A549 (cell line): ENCODE data around the gene SHISA6. TPM values are rescaled to one million over a fixed set of nuclear protein-coding genes. Genes with fewer than 3 reads are reported as not detected.
A peak's percentile ranks its signal among the peaks of the same experiment; 100 is the strongest.

ENCODE experiments used
- ATAC-seq, 2 experiments: fragments of 200-7000 bp in 1 of 2; fragments of >200 bp in 1 of 2; cut with Nextera tagmentation in 1 of 2; cut with Tn5 transposase in 1 of 2; 3 replicates each; pipeline versions ENCODE4 v1.8.0 to v1.9.1; 2018 to 2020; ENCODE audit warnings: mild to moderate bottlenecking in 1 of 2, moderate library complexity in 1 of 2
- CTCF ChIA-PET: fragments of 300-600 bp; sonication (Branson Sonifier 250); formaldehyde crosslinking; extraction: SDS; loops from one replicate; lab custom pipeline; 2021; ENCODE audit warnings: antibody characterized with exemption, inconsistent platforms; lab: Yijun Ruan, JAX
- POLR2A ChIA-PET: fragments of 350-600 bp; formaldehyde crosslinking; extraction: SDS; loops from one replicate; lab custom pipeline; 2021; ENCODE audit warnings: antibody characterized with exemption, inconsistent platforms; lab: Yijun Ruan, JAX
- DNase-seq, 2 experiments: peaks; one replicate each; pipeline versions ENCODE4 v3.0.0 to v3.0.0-alpha.2; 2011 to 2016; ENCODE audit warnings: low read depth in 1 of 2, low spot score in 1 of 2
- FAIRE-seq: peaks from 2 replicates; lab custom pipeline; 2011; peaks lifted over from hg19 to GRCh38; lab: Jason Lieb, UNC
- H3K27ac ChIP-seq, 2 experiments: fragments of >200 bp; sonication (Bioruptor Twin); formaldehyde crosslinking; 3 replicates each; pipeline ENCODE4 v1.5.1; 2016 to 2017
- H3K4me1 ChIP-seq: fragments of >200 bp; sonication (Bioruptor Twin); formaldehyde crosslinking; 3 replicates; pipeline ENCODE4 v1.6.1; 2016
- H3K4me2 ChIP-seq: fragments of >200 bp; sonication (Bioruptor Twin); formaldehyde crosslinking; 3 replicates; pipeline ENCODE4 v1.6.1; 2016
- H3K4me3 ChIP-seq: fragments of >200 bp; sonication (Bioruptor Twin); formaldehyde crosslinking; 3 replicates; pipeline ENCODE4 v1.5.1; 2016
- H3K9me3 ChIP-seq: fragments of >200 bp; sonication (Bioruptor Twin); formaldehyde crosslinking; 3 replicates; pipeline ENCODE4 v1.6.1; 2016
- CEBPB ChIP-seq, 2 experiments: fragments of >200 bp in 1 of 2; sonication (Bioruptor Twin) in 1 of 2; formaldehyde crosslinking in 1 of 2; IDR thresholded peaks; 2 replicates each; pipeline ENCODE4 v1.6.1; 2012 to 2016
- EHMT2 ChIP-seq: fragments of 200-600 bp; sonication (generic); IDR thresholded peaks from 2 replicates; pipeline ENCODE4 v1.6.1; 2016; ENCODE audit warnings: antibody characterized with exemption, low read depth, mild to moderate bottlenecking, moderate library complexity
- FOSL2 ChIP-seq, 2 experiments: fragments of 450-650 bp in 1 of 2; fragments of >200 bp in 1 of 2; sonication (Bioruptor Twin) in 1 of 2; formaldehyde crosslinking; IDR thresholded peaks; 2 replicates each; pipeline versions ENCODE4 v1.5.0 to v1.6.1; 2016 to 2020; ENCODE audit warnings: mild to moderate bottlenecking in 1 of 2, moderate library complexity in 1 of 2
- HEYL ChIP-seq: fragments of 250-450 bp; sonication (Bioruptor Pico); IDR thresholded peaks from 2 replicates; pipeline ENCODE4 v1.8.0; 2021; ENCODE audit warnings: mild to moderate bottlenecking, moderate library complexity
- HOXB5 ChIP-seq: fragments of 250-450 bp; sonication (Bioruptor Pico); IDR thresholded peaks from 2 replicates; pipeline ENCODE4 v1.5.0; 2020; ENCODE audit warnings: mild to moderate bottlenecking, moderate library complexity
- JUN ChIP-seq, 2 experiments: fragments of >200 bp; sonication (Bioruptor Twin); formaldehyde crosslinking; IDR thresholded peaks; 2 replicates in 1 of 2; 3 replicates in 1 of 2; pipeline ENCODE4 v1.6.1; 2016 to 2017
- KDM1A ChIP-seq: fragments of 200-600 bp; sonication (generic); IDR thresholded peaks from 2 replicates; pipeline ENCODE4 v1.6.1; 2016; ENCODE audit warnings: low read depth, mild to moderate bottlenecking
- KDM5A ChIP-seq: fragments of 200-600 bp; sonication (generic); IDR thresholded peaks from 2 replicates; pipeline ENCODE4 v1.6.1; 2016; ENCODE audit warnings: antibody characterized with exemption, mild to moderate bottlenecking
- MAFK ChIP-seq: fragments of 450-650 bp; IDR thresholded peaks from 2 replicates; pipeline ENCODE4 v1.6.1; 2014; ENCODE audit not compliant: partially characterized antibody
- MYC ChIP-seq: IDR thresholded peaks from 2 replicates; pipeline ENCODE4 v1.6.1; 2012; ENCODE audit warnings: mild to moderate bottlenecking, inconsistent platforms, low read length, improper control_type of control experiment, borderline replicate concordance
- POLR2A ChIP-seq: IDR thresholded peaks from 2 replicates; pipeline ENCODE4 v1.6.1; 2012; ENCODE audit warnings: mild to moderate bottlenecking, low read length
- RAD21 ChIP-seq, 2 experiments: fragments of >200 bp in 1 of 2; sonication (Bioruptor Twin) in 1 of 2; formaldehyde crosslinking in 1 of 2; IDR thresholded peaks in 1 of 2; conservative IDR thresholded peaks in 1 of 2; 2 replicates in 1 of 2; 3 replicates in 1 of 2; pipeline ENCODE4 v1.6.1; 2012 to 2018; ENCODE audit warnings: inconsistent platforms in 1 of 2
- RNF2 ChIP-seq: fragments of 200-600 bp; sonication (generic); IDR thresholded peaks from 2 replicates; pipeline ENCODE4 v1.6.1; 2016; ENCODE audit warnings: low read depth, mild to moderate bottlenecking, antibody characterized with exemption, moderate library complexity, borderline replicate concordance
- SMC3 ChIP-seq: fragments of >200 bp; sonication (Bioruptor Twin); formaldehyde crosslinking; IDR thresholded peaks from 3 replicates; pipeline ENCODE4 v1.6.1; 2018; ENCODE audit warnings: inconsistent platforms
- SREBF2 ChIP-seq: fragments of 450-650 bp; IDR thresholded peaks from 2 replicates; pipeline ENCODE4 v1.6.1; 2014; ENCODE audit warnings: mild to moderate bottlenecking, moderate library complexity
- WGBS: methylation state at CpG from one replicate; pipeline ENCODE4 v1.1.6; 2017; ENCODE audit errors: missing lambda C conversion rate; 5-methylcytosine and 5-hydroxymethylcytosine counted together
- polyA plus RNA-seq, 4 experiments: library from polyadenylated mRNA; depleted of rRNA in 3 of 4; stranded (reverse); fragments of >200 nt; fragmentation: RNase III in 1 of 4; extraction: RNeasy Plus Mini Kit Qiagen cat#74134 plus additional on column Dnase treatment in 1 of 4; gene quantifications; 2 replicates in 3 of 4; 3 replicates in 1 of 4; pipeline ENCODE4 v1.2.3, GENCODE V29; 2011 to 2017
- TF ChIP-seq, protein P1 (sequence below): IDR thresholded peaks from 2 replicates; pipeline ENCODE4 v1.6.1; 2012
- TF ChIP-seq, protein P2 (sequence below): IDR thresholded peaks from 2 replicates; pipeline ENCODE4 v1.6.1; 2012
- TF ChIP-seq, protein P3 (sequence below): fragments of 250-450 bp; sonication (Bioruptor Pico); IDR thresholded peaks from 2 replicates; pipeline ENCODE4 v1.5.0; 2021; ENCODE audit warnings: mild to moderate bottlenecking, moderate library complexity, borderline replicate concordance
- TF ChIP-seq, protein P4 (sequence below): fragments of >200 bp; sonication (Bioruptor Twin); formaldehyde crosslinking; IDR thresholded peaks from 3 replicates; pipeline ENCODE4 v1.6.1; 2016
- TF ChIP-seq, protein P5 (sequence below): IDR thresholded peaks from 2 replicates; pipeline ENCODE4 v1.6.1; 2012; ENCODE audit warnings: low read depth, borderline replicate concordance
- TF ChIP-seq, protein P6 (sequence below): fragments of 200-600 bp; sonication (generic); IDR thresholded peaks from 2 replicates; pipeline ENCODE4 v1.6.1; 2016; ENCODE audit warnings: antibody characterized with exemption, mild to moderate bottlenecking, moderate library complexity
- TF ChIP-seq, protein P7 (sequence below): fragments of >200 bp; sonication (Bioruptor Twin); formaldehyde crosslinking; IDR thresholded peaks from 3 replicates; pipeline ENCODE4 v1.5.1; 2016
- TF ChIP-seq, protein P8 (sequence below): fragments of >200 bp; sonication (Bioruptor Twin); formaldehyde crosslinking; IDR thresholded peaks from 2 replicates; pipeline ENCODE4 v1.6.1; 2016

Gene SHISA6
- polyA plus RNA-seq, 2 of the 4 experiments (the other 2 are of a cell fraction) = not detected

DNA sequence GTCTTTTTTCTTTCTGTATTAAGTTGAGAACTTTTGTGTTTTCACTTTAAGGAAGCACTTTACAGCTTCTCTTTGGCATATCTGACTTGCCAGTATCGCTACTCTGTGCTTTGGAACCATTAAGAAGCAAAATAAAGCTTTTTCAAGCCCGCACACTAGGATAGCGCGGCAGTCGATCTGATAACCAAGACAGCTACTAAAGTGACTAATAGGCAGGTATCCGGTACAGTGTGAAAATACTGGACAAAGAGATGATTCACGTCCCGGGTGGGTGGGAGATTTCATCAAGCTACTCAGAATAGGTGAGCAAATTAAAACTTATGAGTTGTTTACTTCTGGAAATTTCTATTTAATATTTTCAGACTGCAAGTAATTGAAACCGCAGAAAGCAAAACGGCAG, 53.8 kb downstream of the SHISA6 start:
- Histone ChIP-seq H3K27ac (no peak overlapping the region), H3K4me2 (no peak overlapping the region), H3K4me3 (no peak overlapping the region), H3K4me1 (no peaks in the 10 kb centered on the region), H3K9me3 (no peaks in the 10 kb centered on the region)
- no peak for DNase-seq
- no peak for FAIRE-seq
- TF ChIP-seq KDM1A = no peak
- TF ChIP-seq, protein P1, sequence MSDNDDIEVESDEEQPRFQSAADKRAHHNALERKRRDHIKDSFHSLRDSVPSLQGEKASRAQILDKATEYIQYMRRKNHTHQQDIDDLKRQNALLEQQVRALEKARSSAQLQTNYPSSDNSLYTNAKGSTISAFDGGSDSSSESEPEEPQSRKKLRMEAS = no peak
- TF ChIP-seq, protein P2, sequence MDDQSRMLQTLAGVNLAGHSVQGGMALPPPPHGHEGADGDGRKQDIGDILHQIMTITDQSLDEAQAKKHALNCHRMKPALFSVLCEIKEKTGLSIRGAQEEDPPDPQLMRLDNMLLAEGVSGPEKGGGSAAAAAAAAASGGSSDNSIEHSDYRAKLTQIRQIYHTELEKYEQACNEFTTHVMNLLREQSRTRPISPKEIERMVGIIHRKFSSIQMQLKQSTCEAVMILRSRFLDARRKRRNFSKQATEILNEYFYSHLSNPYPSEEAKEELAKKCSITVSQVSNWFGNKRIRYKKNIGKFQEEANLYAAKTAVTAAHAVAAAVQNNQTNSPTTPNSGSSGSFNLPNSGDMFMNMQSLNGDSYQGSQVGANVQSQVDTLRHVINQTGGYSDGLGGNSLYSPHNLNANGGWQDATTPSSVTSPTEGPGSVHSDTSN = no peak
- no peak for TF ChIP-seq KDM5A
- no peak for TF ChIP-seq EHMT2
- TF ChIP-seq, protein P3, sequence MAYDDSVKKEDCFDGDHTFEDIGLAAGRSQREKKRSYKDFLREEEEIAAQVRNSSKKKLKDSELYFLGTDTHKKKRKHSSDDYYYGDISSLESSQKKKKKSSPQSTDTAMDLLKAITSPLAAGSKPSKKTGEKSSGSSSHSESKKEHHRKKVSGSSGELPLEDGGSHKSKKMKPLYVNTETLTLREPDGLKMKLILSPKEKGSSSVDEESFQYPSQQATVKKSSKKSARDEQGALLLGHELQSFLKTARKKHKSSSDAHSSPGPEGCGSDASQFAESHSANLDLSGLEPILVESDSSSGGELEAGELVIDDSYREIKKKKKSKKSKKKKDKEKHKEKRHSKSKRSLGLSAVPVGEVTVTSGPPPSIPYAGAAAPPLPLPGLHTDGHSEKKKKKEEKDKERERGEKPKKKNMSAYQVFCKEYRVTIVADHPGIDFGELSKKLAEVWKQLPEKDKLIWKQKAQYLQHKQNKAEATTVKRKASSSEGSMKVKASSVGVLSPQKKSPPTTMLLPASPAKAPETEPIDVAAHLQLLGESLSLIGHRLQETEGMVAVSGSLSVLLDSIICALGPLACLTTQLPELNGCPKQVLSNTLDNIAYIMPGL = no peak
- TF ChIP-seq, protein P4, sequence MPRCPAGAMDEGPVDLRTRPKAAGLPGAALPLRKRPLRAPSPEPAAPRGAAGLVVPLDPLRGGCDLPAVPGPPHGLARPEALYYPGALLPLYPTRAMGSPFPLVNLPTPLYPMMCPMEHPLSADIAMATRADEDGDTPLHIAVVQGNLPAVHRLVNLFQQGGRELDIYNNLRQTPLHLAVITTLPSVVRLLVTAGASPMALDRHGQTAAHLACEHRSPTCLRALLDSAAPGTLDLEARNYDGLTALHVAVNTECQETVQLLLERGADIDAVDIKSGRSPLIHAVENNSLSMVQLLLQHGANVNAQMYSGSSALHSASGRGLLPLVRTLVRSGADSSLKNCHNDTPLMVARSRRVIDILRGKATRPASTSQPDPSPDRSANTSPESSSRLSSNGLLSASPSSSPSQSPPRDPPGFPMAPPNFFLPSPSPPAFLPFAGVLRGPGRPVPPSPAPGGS = no peak
- TF ChIP-seq, protein P5, sequence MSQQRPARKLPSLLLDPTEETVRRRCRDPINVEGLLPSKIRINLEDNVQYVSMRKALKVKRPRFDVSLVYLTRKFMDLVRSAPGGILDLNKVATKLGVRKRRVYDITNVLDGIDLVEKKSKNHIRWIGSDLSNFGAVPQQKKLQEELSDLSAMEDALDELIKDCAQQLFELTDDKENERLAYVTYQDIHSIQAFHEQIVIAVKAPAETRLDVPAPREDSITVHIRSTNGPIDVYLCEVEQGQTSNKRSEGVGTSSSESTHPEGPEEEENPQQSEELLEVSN = no peak
- TF ChIP-seq FOSL2 (IDR thresholded peaks at IDR 0.05) = no peak
- TF ChIP-seq FOSL2 (CRISPR knock-in tag; IDR thresholded peaks at IDR 0.05) = no peak
- no peak for TF ChIP-seq CEBPB (IDR thresholded peaks at IDR 0.05)
- no peak for TF ChIP-seq POLR2A
- TF ChIP-seq, protein P6, sequence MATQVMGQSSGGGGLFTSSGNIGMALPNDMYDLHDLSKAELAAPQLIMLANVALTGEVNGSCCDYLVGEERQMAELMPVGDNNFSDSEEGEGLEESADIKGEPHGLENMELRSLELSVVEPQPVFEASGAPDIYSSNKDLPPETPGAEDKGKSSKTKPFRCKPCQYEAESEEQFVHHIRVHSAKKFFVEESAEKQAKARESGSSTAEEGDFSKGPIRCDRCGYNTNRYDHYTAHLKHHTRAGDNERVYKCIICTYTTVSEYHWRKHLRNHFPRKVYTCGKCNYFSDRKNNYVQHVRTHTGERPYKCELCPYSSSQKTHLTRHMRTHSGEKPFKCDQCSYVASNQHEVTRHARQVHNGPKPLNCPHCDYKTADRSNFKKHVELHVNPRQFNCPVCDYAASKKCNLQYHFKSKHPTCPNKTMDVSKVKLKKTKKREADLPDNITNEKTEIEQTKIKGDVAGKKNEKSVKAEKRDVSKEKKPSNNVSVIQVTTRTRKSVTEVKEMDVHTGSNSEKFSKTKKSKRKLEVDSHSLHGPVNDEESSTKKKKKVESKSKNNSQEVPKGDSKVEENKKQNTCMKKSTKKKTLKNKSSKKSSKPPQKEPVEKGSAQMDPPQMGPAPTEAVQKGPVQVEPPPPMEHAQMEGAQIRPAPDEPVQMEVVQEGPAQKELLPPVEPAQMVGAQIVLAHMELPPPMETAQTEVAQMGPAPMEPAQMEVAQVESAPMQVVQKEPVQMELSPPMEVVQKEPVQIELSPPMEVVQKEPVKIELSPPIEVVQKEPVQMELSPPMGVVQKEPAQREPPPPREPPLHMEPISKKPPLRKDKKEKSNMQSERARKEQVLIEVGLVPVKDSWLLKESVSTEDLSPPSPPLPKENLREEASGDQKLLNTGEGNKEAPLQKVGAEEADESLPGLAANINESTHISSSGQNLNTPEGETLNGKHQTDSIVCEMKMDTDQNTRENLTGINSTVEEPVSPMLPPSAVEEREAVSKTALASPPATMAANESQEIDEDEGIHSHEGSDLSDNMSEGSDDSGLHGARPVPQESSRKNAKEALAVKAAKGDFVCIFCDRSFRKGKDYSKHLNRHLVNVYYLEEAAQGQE = no peak
- no peak for TF ChIP-seq MAFK
- no peak for TF ChIP-seq HOXB5
- no peak for TF ChIP-seq HEYL (CRISPR knock-in tag)
- TF ChIP-seq RNF2 = no peak
- TF ChIP-seq MYC = no peak
- ChIA-PET POLR2A (no interaction called here), CTCF (interaction anchor here (0.9 to 1.0 kb wide), 2 partner anchors 16 to 17 kb away, joined by 3 read pairs; no protein-coding TSS in a partner anchor)
- no peak for ATAC-seq
- 33% methylated on average over 10 of the region's 10 CpGs for WGBS

DNA sequence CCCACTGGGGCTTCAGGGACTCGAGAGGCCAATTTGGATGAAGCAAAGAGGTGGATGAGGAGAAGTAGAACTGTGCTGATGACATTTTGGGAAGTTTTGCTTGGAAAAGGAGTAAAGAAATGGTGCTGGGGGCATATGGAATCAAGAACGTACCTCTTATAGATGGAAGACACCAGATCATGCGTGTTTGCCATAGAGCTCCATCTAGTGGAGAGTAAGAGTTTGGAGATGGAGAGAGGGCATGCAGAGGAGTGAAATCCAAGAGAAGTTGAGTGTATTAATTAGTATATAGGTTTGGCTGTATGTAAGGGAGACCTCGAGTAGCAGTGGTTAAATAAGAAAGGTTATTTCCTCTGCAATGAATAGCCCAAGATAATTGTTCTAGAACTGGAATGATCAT, 56.0 kb downstream of the SHISA6 start:
- Histone ChIP-seq H3K4me2 (no peak overlapping the region), H3K4me1 (no peaks in the 10 kb centered on the region)
- POLR2A ChIA-PET = no interaction called here
- WGBS = 4% methylated on average over 4 of the region's 4 CpGs
- TF ChIP-seq RAD21 (conservative IDR thresholded peaks at IDR 0.05 in 1 of 2, IDR thresholded peaks at IDR 0.05 in 1 of 2) (peak in 1 of 2 experiments; percentile 54; a peak in 2 of 5 replicates), SREBF2 (no peak), JUN (IDR thresholded peaks at IDR 0.05) (no peak), SMC3 (0 out of 3 replicates have a peak, but pooled peaks have one; percentile 16)
- TF ChIP-seq, protein P7, sequence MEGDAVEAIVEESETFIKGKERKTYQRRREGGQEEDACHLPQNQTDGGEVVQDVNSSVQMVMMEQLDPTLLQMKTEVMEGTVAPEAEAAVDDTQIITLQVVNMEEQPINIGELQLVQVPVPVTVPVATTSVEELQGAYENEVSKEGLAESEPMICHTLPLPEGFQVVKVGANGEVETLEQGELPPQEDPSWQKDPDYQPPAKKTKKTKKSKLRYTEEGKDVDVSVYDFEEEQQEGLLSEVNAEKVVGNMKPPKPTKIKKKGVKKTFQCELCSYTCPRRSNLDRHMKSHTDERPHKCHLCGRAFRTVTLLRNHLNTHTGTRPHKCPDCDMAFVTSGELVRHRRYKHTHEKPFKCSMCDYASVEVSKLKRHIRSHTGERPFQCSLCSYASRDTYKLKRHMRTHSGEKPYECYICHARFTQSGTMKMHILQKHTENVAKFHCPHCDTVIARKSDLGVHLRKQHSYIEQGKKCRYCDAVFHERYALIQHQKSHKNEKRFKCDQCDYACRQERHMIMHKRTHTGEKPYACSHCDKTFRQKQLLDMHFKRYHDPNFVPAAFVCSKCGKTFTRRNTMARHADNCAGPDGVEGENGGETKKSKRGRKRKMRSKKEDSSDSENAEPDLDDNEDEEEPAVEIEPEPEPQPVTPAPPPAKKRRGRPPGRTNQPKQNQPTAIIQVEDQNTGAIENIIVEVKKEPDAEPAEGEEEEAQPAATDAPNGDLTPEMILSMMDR = peak; percentile 47
- TF ChIP-seq, protein P8, sequence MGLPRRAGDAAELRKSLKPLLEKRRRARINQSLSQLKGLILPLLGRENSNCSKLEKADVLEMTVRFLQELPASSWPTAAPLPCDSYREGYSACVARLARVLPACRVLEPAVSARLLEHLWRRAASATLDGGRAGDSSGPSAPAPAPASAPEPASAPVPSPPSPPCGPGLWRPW = no peak
- TF ChIP-seq, all 56 proteins: peak for 3
- ATAC-seq = peak in 1 of 2 experiments; percentile 82; a peak in 3 of 6 replicates
- Histone ChIP-seq H3K4me3 (no peak overlapping the region), H3K27ac (no peak overlapping the region), H3K9me3 (no peaks in the 10 kb centered on the region)
- CTCF ChIA-PET = interaction anchor here (0.8 to 3.0 kb wide), 16 partner anchors 11 to 560 kb away, joined by 3 to 18 read pairs (median 4); no protein-coding TSS in a partner anchor
- peak; percentile 44 for DNase-seq
- FAIRE-seq = no peak
